ENCODE data around the gene OR2T11. TPM values are rescaled to one million over a fixed set of nuclear protein-coding genes. Genes with fewer than 3 reads are reported as not detected.
"Not testable (repeated sequence)": the region's sequence is repeated elsewhere in the genome, so short reads cannot be mapped to it uniquely, and the experiment has no call there.

Gene OR2T11
- total RNA-seq, 1 experiment from 2014 or later, result not detected

- no peak for TF ChIP-seq STAT6 (CRISPR knock-in tag; conservative IDR thresholded peaks at IDR 0.05; ENCODE audit: low read depth)
- TF ChIP-seq EMX1 (CRISPR knock-in tag; IDR thresholded peaks at IDR 0.05), result no peak
- TF ChIP-seq ZBTB43 (CRISPR knock-in tag; IDR thresholded peaks at IDR 0.05), result no peak
- TF ChIP-seq NR3C1 (CRISPR knock-in tag; conservative IDR thresholded peaks at IDR 0.05; ENCODE audit: low read depth), result no peak
These were observed 58.5 kb downstream of the OR2T11 start (continued) for GRCh38 chr1:248576260-248576980.

GRCh38 chr1:248574657-248575056 is 60.2 kb downstream of the OR2T11 start, which contains the start of gene OR2T34:
Gene OR2T34 (minus strand): TSS chr1:248574757. CDS start chr1:248574757, 0 bp downstream.
- H3K27me3 Mint-ChIP-seq (ENCODE audit: low read depth); H3K4me1 Mint-ChIP-seq; H3K4me3 Mint-ChIP-seq; POLR2A ChIA-PET; ATAC-seq; DNase-seq (ENCODE audit: low spot score); H3K27ac Mint-ChIP-seq; CTCF ChIA-PET: not testable (repeated sequence)
- peaks cover 33% of the 10 kb centered on the region for H3K36me3 Mint-ChIP-seq
- peaks cover 50% of the 10 kb centered on the region for H3K9me3 Mint-ChIP-seq

- CTCF ChIA-PET; H3K27me3 Mint-ChIP-seq (ENCODE audit: low read depth); POLR2A ChIA-PET; H3K4me1 Mint-ChIP-seq; H3K4me3 Mint-ChIP-seq; H3K27ac Mint-ChIP-seq; DNase-seq (ENCODE audit: low spot score); ATAC-seq: not testable (repeated sequence)
- H3K36me3 Mint-ChIP-seq, result peaks cover 31% of the 10 kb centered on the region
- H3K9me3 Mint-ChIP-seq, result peaks cover 48% of the 10 kb centered on the region
These were observed 61.0 kb downstream of the OR2T11 start for GRCh38 chr1:248573856-248574255.

Other genes starting within 250 kb of the OR2T11 start
- gene OR2T1, start 232.0 kb downstream of the OR2T11 start, total RNA-seq (2021), result not detected in 3 replicates
- gene OR2T2, start 189.5 kb downstream of the OR2T11 start, total RNA-seq (2021), result not detected in 3 replicates
- gene OR2T3, start 161.7 kb downstream of the OR2T11 start, total RNA-seq (2021), result not detected in 3 replicates
- not detected in 3 replicates for gene OR2T5, start 146.5 kb downstream of the OR2T11 start, total RNA-seq (2021)
- gene OR2G6, start 127.0 kb downstream of the OR2T11 start, total RNA-seq (2021), result not detected in 3 replicates
- not detected in 3 replicates for gene OR2T29, start 72.3 kb downstream of the OR2T11 start, total RNA-seq (2021)
- gene OR2T34, start 60.3 kb downstream of the OR2T11 start, total RNA-seq (2021), result not detected in 3 replicates
- not detected in 3 replicates for gene OR2T10, start 37.4 kb downstream of the OR2T11 start, total RNA-seq (2021)
- gene OR2T35, start 10.2 kb upstream of the OR2T11 start, total RNA-seq (2021), result not detected in 3 replicates
- not detected in 3 replicates for gene OR2T27, start 20.4 kb upstream of the OR2T11 start, total RNA-seq (2021)
- gene OR14I1, start 67.7 kb upstream of the OR2T11 start, total RNA-seq (2021), result not detected in 3 replicates
- not detected in 3 replicates for gene LYPD8, start 120.7 kb upstream of the OR2T11 start, total RNA-seq (2021)
- 28.3 to 32.9 TPM (median 28.3 TPM) in 3 replicates for gene SH3BP5L, start 190.8 kb upstream of the OR2T11 start, total RNA-seq (2021)
- gene ZNF672, start 203.1 kb upstream of the OR2T11 start, total RNA-seq (2021), result 34.1 to 37.9 TPM (median 34.6 TPM) in 3 replicates
- gene ZNF692, start 224.0 kb upstream of the OR2T11 start, total RNA-seq (2021), result 50.7 to 59.1 TPM (median 56.0 TPM) in 3 replicates

All from WTC11 (cell line).